Nephron (organoid): Measurements from ENCODE around the gene BABAM1.

Experiments used
- H3K27ac Mint-ChIP-seq, 3 experiments: 2 replicates each; pipeline ENCODE4 v1.8.0; 2020; ENCODE audit warnings: mixed read lengths in 3 of 3, mild to moderate bottlenecking in 2 of 3, moderate library complexity in 1 of 3
- H3K27me3 Mint-ChIP-seq: 2 replicates; pipeline ENCODE4 v1.8.0; 2021; ENCODE audit warnings: low read depth, mild to moderate bottlenecking, moderate library complexity, mixed read lengths
- H3K36me3 Mint-ChIP-seq: 2 replicates; pipeline ENCODE4 v1.8.0; 2020; ENCODE audit warnings: low read depth, mixed read lengths
- H3K4me1 Mint-ChIP-seq: 2 replicates; pipeline ENCODE4 v1.8.0; 2020; ENCODE audit warnings: mixed read lengths
- H3K4me3 Mint-ChIP-seq, 3 experiments: 2 replicates each; pipeline ENCODE4 v1.8.0; 2020; ENCODE audit warnings: mild to moderate bottlenecking in 3 of 3, mixed read lengths in 3 of 3, moderate library complexity in 2 of 3
- H3K9me3 Mint-ChIP-seq: 2 replicates; pipeline ENCODE4 v1.8.0; 2020; ENCODE audit warnings: mixed read lengths
- CTCF ChIP-seq, 3 experiments: fragments of 200-600 bp; sonication (generic); IDR thresholded peaks; one replicate each; pipeline ENCODE4 v1.5.0; 2021; ENCODE audit warnings: antibody characterized with exemption in 3 of 3; ENCODE audit not compliant: unreplicated experiment in 3 of 3

Gene BABAM1

GRCh38 chr19:17255150-17255621 is 12.1 kb upstream of the BABAM1 start:
- Mint-ChIP-seq H3K27me3 (no peaks in the 10 kb centered on the region), H3K36me3 (no peaks in the 10 kb centered on the region), H3K4me3 (no peak overlapping the region), H3K9me3 (no peaks in the 10 kb centered on the region), H3K4me1 (no peaks in the 10 kb centered on the region), H3K27ac (no peak overlapping the region)
- TF ChIP-seq CTCF (IDR thresholded peaks at IDR 0.05; ENCODE audit: unreplicated experiment in 3 of 3): no peak

GRCh38 chr19:17256130-17256529 is 11.1 kb upstream of the BABAM1 start:
- H3K27me3 Mint-ChIP-seq: no peaks in the 10 kb centered on the region
- TF ChIP-seq CTCF (IDR thresholded peaks at IDR 0.05; ENCODE audit: unreplicated experiment in 3 of 3): no peak
- no peak overlapping the region for H3K27ac Mint-ChIP-seq
- H3K9me3 Mint-ChIP-seq: no peaks in the 10 kb centered on the region
- no peak overlapping the region for H3K4me3 Mint-ChIP-seq
- H3K4me1 Mint-ChIP-seq: no peaks in the 10 kb centered on the region
- H3K36me3 Mint-ChIP-seq: no peaks in the 10 kb centered on the region

- Mint-ChIP-seq H3K27me3 (no peaks in the 10 kb centered on the region), H3K36me3 (no peaks in the 10 kb centered on the region), H3K27ac (no peak overlapping the region), H3K9me3 (no peaks in the 10 kb centered on the region), H3K4me3 (no peak overlapping the region), H3K4me1 (no peaks in the 10 kb centered on the region)
- TF ChIP-seq CTCF (IDR thresholded peaks at IDR 0.05; ENCODE audit: unreplicated experiment in 3 of 3): no peak
These were observed 8.0 kb upstream of the BABAM1 start for GRCh38 chr19:17259118-17259780.

- no peak for TF ChIP-seq CTCF (IDR thresholded peaks at IDR 0.05; ENCODE audit: unreplicated experiment in 3 of 3)
- Mint-ChIP-seq H3K4me3 (no peak overlapping the region), H3K9me3 (no peaks in the 10 kb centered on the region), H3K27ac (no peak overlapping the region), H3K27me3 (no peaks in the 10 kb centered on the region), H3K4me1 (no peaks in the 10 kb centered on the region), H3K36me3 (no peaks in the 10 kb centered on the region)
These were observed 7.3 kb upstream of the BABAM1 start for GRCh38 chr19:17259934-17260333.

GRCh38 chr19:17260842-17261325 is 6.4 kb upstream of the BABAM1 start:
- TF ChIP-seq CTCF (IDR thresholded peaks at IDR 0.05; ENCODE audit: unreplicated experiment in 3 of 3): peak; percentile 88 to 95 (median 89)
- Mint-ChIP-seq H3K9me3 (no peaks in the 10 kb centered on the region), H3K4me1 (no peaks in the 10 kb centered on the region), H3K36me3 (no peaks in the 10 kb centered on the region), H3K27me3 (no peaks in the 10 kb centered on the region), H3K27ac (peak overlapping the region in 2 of 3 experiments; percentile 0 to 67), H3K4me3 (no peak overlapping the region)

GRCh38 chr19:17262557-17262956 is 4.7 kb upstream of the BABAM1 start:
- H3K9me3 Mint-ChIP-seq: no peaks in the 10 kb centered on the region
- no peaks in the 10 kb centered on the region for H3K27me3 Mint-ChIP-seq
- peaks cover under 1% of the 10 kb centered on the region for H3K36me3 Mint-ChIP-seq
- no peak overlapping the region for H3K4me3 Mint-ChIP-seq
- H3K4me1 Mint-ChIP-seq: peaks cover 8% of the 10 kb centered on the region
- no peak overlapping the region for H3K27ac Mint-ChIP-seq
- no peak for TF ChIP-seq CTCF (IDR thresholded peaks at IDR 0.05; ENCODE audit: unreplicated experiment in 3 of 3)
